ENCODE measurements around the gene CEP85L.

GRCh38 chr6:118596774-118597320 is 54.5 kb downstream of the CEP85L start:
- no peak for TF ChIP-seq CTCF (IDR thresholded peaks at IDR 0.05 in 4 of 5, conservative IDR thresholded peaks at IDR 0.05 in 1 of 5)
- TF ChIP-seq POLR2A (IDR thresholded peaks at IDR 0.05) = no peak

Data from gastrocnemius medialis (tissue), 4 donors.